Erythroblast (primary cell): ENCODE measurements around the gene MAP1S.
A peak's percentile ranks its signal among the peaks of the same experiment; 100 is the strongest.
"Not testable (repeated sequence)": the region's sequence is repeated elsewhere in the genome, so short reads cannot be mapped to it uniquely, and the experiment has no call there.

Experiments
- DNase-seq, 2 experiments: peaks; one replicate each; lab custom pipeline; 2025; lab: John Stamatoyannopoulos, UW
- GATA1 ChIP-seq: IDR thresholded peaks from 2 replicates; pipeline ENCODE4 v1.6.1; 2011; ENCODE audit warnings: low read depth, mild to moderate bottlenecking, control low read depth, low read length, moderate library complexity
- POLR2A ChIP-seq: IDR thresholded peaks from 2 replicates; pipeline ENCODE4 v1.6.1; 2011; ENCODE audit warnings: mild to moderate bottlenecking, low read length

Gene MAP1S

GRCh38 chr19:17775245-17775927, 56.1 kb downstream of the MAP1S start:
- TF ChIP-seq POLR2A, result no peak
- no peak for TF ChIP-seq GATA1
- peak in 1 of 2 experiments; percentile 58 for DNase-seq

GRCh38 chr19:17775991-17776803, 56.9 kb downstream of the MAP1S start:
- DNase-seq, result no peak
- TF ChIP-seq GATA1, result no peak
- no peak for TF ChIP-seq POLR2A

GRCh38 chr19:17777840-17778239, 58.6 kb downstream of the MAP1S start:
- DNase-seq, result not testable (repeated sequence)

- no peak for TF ChIP-seq GATA1
- no peak for TF ChIP-seq POLR2A
- DNase-seq, result peak in 1 of 2 experiments; percentile 64
These were observed 59.1 kb downstream of the MAP1S start for GRCh38 chr19:17778251-17778967.

- no peak for DNase-seq
- TF ChIP-seq GATA1, result no peak
- TF ChIP-seq POLR2A, result no peak
These were observed 60.0 kb downstream of the MAP1S start for GRCh38 chr19:17778968-17779929.

GRCh38 chr19:17780781-17781180, 61.5 kb downstream of the MAP1S start:
- TF ChIP-seq POLR2A, result no peak
- no peak for TF ChIP-seq GATA1
- no peak for DNase-seq

- DNase-seq, result not testable (repeated sequence)
These were observed 64.4 kb downstream of the MAP1S start for GRCh38 chr19:17783721-17784120.
